HG03520 (cell line): ENCODE data around the gene CNGA3.

ENCODE experiments used
- ATAC-seq: cut with Tn5 transposase; IDR thresholded peaks from one replicate; pipeline ENCODE4 v1.9.1; 2021; ENCODE audit warnings: mild to moderate bottlenecking, moderate library complexity; ENCODE audit not compliant: unreplicated experiment

Gene CNGA3

GRCh38 chr2:98376301-98376910, 30.1 kb downstream of the CNGA3 start:
- ATAC-seq, result no peak

GRCh38 chr2:98376996-98377395, 30.7 kb downstream of the CNGA3 start:
- ATAC-seq, result no peak

DNA sequence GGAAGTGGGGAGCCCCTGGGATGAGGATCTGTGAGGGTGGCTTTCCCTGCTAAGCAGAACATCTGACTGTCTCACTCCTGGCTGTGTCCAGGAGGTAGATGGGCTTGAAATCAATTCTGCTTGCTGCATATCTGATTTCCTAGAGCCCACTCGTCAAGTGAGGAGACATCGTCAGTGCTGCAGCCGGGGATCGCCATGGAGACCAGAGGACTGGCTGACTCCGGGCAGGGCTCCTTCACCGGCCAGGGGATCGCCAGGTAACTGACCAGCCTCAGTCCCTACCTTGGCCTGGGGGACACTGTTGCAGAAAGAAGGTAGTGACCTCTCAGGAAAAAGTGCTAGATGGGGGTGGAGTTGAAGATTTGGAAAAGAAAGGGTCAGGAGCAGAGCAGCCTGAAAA, 31.3 kb downstream of the CNGA3 start:
- no peak for ATAC-seq

DNA sequence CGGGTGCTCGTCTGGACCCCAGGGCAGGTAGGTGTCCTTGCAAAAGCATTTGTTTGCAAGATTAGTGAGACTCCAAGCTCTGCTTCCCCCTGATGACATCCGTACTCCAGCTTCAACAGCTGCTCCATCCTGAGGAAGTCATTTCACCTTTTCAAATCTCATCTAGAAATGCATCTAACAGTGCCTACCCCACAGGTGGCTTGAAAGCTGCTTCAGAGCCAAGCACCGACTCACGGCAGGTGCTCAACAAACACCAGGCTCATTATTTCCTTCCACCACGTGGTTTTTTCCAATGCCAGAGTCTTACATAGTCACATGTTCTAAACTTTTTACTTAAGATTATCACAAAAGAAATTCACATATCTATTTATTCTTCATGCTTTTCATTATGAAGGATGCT, 31.9 kb downstream of the CNGA3 start:
- no peak for ATAC-seq

DNA sequence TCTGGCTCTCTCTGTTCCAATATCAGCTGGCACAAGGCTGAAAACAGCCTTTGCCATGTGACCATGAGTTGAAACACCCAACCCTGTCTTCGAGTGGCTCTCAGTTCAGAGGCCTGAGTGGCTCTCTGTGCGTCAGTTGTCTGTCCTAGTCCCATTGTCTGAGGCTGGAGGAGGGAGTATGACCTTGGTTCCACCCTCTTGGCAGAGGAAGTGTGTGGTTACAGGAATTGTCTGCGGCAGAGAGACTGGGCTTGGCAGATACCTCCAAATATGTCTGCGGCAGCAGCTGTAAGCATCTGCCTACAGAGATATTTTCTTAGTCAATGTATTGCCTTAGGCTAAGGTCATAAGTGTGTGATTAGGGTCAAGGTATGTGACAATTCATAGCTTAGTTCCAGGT, 32.6 kb downstream of the CNGA3 start:
- ATAC-seq, result no peak

DNA sequence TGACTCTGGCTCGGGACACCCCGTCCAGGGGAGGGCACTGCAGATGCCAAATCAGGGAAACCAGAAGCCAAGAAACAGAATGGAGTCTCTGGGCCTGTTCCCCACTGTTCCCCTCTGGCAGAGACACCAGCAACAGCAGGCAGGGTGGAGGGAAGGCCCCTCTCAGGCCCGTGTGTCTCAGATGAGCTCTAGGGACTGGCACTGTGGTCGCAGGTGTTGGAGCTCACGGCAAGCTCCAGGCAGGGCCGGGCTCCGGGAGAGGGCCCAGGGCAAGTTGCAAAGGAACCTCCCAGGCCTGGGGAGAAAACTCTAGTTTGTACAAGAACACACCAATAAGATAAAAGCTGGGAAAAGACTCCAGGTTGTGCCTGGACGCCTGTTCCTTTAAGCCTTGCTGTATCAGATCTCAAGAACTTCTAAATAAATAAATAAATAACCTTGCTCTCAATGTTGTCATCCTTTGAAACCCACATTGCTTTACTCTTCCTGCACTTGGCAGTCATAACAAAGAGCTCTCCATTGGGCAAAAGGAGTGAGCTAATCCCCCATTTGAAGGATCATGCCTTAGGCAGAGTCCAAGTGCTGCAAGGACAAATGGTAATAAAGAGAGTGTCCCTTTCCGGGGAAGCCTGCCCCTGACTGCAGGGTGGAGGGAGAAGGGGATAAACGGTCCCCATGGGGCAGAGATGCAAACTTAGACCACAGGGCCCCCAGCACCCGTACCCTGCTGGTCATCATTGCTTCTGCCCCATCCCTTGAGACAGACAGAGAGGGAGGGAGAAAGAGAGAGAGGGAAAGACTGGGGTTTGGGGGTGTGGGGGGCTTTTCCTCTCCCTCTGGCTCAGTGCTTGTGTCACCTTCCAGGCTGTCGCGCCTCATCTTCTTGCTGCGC, 33.3 kb downstream of the CNGA3 start:
- ATAC-seq, result no peak

GRCh38 chr2:98380203-98380535, 33.9 kb downstream of the CNGA3 start:
- no peak for ATAC-seq

DNA sequence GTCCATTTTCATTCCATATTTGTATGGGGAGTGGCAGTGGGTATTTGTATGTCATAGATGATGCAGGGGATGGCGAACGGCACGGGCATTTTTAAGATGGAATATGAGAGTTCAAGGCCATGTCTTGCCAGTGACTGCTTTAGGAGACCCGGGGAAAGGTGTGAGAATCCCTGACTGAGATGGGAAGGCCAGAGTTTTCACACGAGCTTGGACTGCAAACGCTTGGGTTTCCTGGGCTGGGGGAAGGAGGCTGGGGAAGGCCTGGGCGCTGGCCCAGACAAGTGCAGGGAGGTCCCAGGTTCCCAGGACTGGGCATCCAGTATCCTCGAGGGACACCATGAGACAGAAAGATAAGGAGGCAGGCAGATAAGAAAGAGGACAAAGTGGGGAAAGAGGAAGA, 35.2 kb downstream of the CNGA3 start:
- ATAC-seq, result no peak

GRCh38 chr2:98382086-98382485, 35.8 kb downstream of the CNGA3 start:
- ATAC-seq, result no peak

GRCh38 chr2:98382739-98383138, 36.5 kb downstream of the CNGA3 start:
- ATAC-seq, result no peak

DNA sequence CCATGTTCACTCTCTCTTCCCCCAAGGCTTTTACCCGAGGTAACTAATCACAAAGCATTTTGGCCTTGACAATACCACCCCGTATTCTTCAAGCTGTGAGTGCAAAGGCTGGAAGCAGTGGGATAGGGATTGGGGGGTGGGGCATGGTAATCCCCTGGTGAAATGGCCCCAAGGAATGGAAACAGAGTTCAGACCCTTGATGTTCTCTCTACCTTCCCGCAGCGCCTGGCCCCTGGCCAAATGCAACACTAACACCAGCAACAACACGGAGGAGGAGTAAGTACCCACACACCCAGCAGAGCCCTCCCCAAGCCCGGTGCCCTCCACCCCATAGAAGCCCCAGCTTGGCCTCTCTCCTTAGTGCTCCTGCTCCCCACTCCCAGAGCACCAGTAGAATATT, 36.9 kb downstream of the CNGA3 start:
- no peak for ATAC-seq

DNA sequence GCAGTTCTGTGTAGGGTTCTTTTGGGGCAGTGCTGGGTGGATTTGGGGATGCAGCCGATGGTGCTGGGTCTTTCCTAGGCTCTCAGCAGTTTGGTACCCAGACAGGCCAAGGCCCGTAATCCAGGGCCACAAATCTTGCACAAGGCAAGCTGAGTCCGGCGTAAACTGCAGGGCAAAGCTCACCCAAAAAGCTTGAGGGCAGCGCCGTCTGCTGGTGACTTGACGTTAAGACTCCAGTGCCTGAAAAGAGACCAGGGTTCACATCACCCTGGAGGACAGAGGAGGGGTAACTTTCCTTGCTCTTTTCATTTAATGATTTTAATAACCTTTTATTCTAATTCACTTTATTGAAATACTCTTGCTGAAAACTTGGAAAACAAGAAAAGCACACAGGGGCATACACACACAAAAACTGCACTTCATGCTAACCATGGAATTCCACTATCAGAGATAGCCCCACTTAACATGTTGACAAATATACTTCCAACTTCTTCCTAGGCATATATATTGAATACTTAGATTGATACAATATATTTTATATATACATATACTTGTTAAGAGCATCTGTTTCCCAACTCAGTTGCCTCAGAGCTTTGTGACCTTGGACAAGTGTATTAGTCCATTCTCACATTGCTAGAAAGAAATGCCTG, 38.9 kb downstream of the CNGA3 start:
- ATAC-seq, result no peak

DNA sequence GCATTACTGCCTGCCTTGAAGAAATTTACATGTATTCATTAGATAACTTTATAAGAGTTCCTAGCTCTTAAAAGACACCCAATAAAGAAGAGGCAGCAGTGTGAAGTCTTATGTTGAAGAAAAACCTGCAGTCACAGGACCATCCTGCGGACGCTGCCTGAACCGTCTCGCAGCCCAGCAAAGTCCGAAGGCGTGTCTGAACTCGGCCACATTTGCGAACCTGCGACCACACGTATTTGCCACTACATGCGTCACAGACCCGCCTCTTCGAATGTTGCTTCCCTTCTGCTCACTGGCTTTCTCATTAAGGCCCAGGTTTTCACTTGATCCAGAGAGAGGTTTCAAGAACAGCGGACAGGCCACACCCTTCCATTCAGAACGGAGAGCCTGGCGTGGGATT, 41.2 kb downstream of the CNGA3 start:
- ATAC-seq, result no peak

DNA sequence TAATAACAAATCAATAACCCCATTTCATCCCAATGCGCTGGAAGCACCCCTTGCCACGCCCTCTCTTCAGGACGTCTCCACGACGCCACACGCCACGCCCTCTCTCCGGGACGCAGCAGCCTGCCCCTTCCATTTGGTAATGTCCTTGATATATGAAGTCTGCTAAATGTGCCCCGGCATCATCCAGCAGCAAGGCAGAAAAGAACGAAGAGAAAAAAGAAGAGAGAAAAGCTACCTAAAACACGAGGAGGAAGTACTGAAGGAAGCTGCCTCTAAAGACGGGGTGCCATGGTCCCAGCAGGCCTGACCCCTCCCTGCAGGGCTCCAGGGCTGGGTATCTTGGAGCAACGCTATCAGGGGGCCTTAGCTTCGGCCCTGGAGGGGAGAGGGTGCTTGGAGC, 41.8 kb downstream of the CNGA3 start:
- ATAC-seq, result no peak

GRCh38 chr2:98388601-98389250, 42.5 kb downstream of the CNGA3 start:
- no peak for ATAC-seq

DNA sequence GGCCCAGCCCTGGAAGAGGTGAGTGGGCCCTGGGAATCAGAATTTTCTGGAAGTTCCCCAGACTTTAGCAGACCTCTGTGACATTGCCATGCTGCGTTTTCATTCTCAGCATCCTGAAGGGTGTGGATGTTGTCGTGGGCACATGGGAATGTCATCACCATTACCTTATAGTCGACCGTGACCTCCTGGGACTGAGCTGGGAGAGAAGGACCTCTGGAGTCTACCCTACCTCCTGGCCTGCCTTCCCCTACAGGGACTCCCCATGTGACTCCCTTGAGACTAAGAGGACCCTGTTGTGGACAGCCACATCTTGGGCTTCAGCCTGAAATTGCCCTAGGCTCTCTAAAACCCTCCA, 43.0 kb downstream of the CNGA3 start:
- ATAC-seq, result no peak

DNA sequence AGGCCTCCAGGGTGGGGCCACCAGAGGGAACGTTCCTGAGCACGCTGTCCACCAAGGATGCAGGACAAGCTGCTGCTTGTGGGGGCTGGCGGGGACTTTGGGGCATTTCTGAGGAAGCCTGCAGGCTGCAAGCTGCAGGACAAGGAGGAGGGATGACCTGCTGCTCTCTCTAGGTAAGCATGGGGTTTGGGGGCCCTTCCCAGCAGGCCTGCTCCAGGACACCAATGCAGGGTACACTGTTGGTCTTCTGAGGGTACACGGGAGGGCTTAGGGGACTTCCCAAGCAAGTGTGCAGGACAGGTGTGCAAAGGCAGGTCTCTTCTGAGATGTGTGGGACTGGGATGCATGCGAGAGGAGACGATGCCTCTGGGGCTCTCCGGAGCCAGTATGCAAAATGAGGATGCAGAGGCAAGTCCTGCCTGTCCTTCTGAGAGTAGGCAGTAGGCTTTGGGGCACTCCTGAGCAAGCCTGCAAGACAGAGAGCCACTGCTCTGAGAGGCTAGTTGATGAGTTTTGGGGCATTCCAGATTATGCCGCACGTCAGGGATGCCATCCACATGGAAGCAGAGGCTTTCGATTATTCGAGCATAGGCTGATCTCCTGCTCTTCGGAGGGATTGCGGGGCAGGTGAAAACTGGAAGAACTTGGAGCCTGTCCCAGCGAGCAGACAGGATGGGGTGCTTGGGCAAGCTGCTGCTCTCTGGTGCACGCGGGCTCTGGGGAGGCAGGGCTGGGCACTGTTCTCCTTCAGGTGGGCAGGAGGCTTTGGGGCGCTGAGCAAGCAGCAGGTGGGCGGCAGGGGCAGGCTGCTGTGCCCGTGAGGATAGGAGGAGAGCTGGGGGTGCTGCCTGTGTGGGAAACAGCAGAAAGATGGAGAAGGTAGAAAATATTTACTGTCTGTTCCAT, 44.6 kb downstream of the CNGA3 start:
- no peak for ATAC-seq

DNA sequence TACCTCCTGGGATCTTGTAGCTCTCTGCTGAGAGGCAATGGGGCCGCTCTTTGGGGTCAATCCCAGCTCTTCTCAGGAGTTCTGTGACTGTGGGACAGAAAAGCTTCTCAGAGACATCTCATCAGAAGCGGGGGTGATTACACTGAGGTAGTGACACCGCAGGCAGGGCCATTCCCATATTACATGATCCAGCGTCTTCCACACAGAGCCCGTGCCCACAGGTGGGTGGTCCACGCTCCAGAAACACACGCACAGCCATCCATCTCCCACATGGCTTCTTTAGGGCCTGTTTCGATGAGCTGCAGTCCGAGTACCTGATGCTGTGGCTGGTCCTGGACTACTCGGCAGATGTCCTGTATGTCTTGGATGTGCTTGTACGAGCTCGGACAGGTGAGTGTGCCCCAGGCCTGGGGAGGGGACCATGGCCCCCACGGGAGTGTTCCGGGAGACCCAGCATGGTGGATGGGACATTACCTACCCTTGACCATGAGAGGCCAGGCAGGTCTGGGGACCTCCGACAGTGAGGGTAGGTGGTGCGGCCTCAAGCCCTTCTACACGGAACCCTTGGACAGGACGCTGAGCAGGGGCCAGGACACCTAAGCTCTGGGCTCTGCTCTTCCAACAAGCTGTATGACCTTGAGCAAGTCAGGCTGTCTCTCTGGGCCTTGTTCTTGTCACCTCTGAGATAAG, 45.5 kb downstream of the CNGA3 start:
- no peak for ATAC-seq

DNA sequence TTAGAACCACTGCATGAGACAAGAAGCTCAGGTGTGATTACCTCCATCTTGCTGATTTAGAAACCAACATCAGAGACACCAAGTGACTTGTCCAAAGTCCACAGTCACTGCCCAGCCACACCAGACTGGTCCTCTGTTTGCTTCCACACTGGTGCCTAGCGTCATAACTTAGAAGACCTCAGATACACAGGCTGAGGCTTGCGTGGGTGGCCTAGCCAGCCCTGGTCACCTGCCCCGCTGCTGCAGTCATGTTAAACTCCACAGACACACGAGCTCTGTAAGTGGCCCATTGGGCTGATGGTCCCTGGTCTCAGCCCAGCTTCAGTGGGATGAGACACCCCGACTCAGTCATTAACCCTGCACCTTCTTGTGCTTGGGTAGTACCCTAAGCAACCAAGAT, 47.1 kb downstream of the CNGA3 start:
- ATAC-seq, result no peak

DNA sequence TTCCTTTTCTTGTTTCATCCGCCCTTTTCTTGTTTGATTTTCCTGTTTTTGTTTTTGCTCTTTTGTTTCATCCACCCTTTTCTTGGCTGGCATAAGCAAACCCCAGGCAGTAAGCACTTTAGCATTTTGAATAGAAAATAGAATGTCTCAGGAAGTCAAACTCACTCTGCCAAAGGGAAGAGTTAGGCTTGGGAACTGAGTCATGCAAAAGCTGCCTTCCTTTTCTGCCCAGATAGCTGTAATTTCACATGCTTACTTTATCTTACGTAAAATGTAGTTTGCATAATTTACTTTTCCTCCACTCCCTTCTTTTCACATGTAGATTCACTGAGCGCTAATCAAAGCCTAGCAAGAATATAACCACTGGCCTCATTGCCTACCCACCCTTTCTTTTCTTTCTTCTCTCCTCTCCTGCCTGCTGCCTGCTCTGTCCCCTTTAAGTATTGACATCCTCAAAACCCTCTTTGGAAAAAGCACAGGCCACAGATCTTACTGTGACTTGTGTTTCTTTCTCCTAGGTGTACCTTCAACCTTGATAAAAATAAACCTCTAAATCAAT, 48.4 kb downstream of the CNGA3 start:
- ATAC-seq, result no peak
